Measurements from ENCODE around the gene CCDC142. TPM values are rescaled to one million over a fixed set of nuclear protein-coding genes. Genes with fewer than 3 reads are reported as not detected.

The CCDC142 gene
- total RNA-seq, 8 experiments from 2014 or later: 8.0 to 32.3 (median 12.8) TPM

DNA sequence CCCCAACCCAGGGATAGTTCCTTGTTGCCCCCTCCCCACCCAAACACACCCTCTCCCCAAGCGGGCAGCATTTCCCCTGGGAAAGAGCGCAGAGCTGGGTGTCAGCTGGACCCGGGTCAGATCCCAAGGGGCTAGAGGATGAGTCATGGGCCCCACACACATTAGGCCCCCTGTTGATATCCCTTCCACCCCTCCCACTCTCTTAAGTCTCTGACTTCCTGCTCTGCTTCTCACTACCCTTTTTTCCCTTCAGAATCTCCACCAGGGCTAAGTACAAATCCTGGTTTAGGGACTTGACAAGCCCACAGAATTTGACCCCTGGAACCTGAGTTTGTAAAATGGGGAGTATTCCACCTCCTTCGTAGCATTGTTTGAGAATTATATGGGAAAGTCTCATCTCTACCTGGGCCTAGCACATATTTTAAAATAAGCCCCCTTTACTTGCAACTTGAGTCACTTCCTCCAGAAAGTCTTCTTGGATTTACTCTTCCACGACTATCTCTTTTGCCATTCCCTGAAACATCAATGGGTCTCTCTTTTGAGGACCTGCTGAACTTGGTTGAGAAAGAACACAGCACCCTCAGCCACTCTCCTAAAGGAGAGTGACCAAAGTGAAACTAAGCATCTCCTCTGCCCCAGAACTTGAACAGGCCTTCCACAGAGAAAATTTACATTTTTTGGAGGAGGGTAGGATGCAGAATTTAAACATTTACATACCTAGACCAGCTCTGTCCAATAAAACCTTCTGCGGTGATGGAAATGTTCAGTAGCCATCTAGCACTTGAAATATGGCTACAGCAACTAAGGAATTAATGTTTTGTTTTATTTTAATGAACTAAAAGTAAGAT is 45.7 kb downstream of the CCDC142 start:
- in situ Hi-C loops (cut with MboI; ENCODE audit: low pct_unique_long_range_greater_than_20kb in 2 of 9, low sequenced_read_pairs in 9 of 9, unreplicated experiment in 9 of 9): no loop called here
- no peak for ATAC-seq (replicated peaks in 6 of 8)
- H3K27ac ChIP-seq: no peak overlapping the region
- no peak overlapping the region for H3K4me3 ChIP-seq
- 41 to 93% (median 83%) methylated on average over 1 to 3 of the region's 6 CpGs; no CpG with 5 or more reads in 1 of the 10 experiments for WGBS, 10 experiments
- peaks cover 17 to 18% of the 10 kb centered on the region in 2 donors for H3K4me1 ChIP-seq (replicated peaks in 1 of 2)

DNA sequence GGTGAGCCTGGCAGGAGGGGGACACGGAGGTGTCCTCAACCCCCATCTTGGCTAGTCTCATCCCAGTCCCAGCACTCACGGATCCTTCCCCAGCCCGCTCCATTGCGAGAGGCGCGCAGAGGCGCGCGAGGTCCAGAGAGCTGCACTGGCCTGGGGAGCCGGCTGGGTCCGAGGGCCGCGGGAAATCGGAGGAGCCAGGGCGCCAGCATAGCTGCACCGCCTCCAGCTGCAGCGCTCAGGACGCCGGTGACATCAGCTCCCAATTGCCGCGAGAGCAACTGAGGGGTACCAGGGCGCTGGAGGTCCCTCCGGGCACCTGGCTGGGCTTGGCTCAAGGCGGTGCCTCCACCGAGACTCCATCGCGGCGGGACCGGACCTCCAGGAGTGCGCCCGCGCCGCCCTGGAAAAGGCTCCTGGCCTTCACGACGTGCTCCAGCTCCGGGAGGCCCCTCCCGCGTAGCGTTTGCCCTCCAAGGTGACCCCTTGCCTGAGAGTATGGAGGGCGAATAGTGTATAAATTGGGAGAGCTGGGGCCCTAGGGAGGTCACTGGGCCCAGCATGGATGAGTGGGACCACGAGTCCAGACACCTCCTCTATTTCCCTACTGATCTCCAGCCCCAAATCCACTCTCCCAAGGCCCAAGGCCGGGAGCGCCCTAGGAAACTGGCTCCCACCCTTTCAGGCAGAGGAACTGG is 46.5 kb downstream of the CCDC142 start:
- Histone ChIP-seq H3K27ac (no peak overlapping the region), H3K4me1 (replicated peaks in 1 of 2) (peaks cover 17 to 18% of the 10 kb centered on the region in 2 donors), H3K4me3 (no peak overlapping the region)
- in situ Hi-C loops (cut with MboI; ENCODE audit: low pct_unique_long_range_greater_than_20kb in 2 of 9, low sequenced_read_pairs in 9 of 9, unreplicated experiment in 9 of 9): no loop called here
- 55 to 100% (median 94%) methylated on average over 1 to 21 of the region's 43 CpGs; no CpG with 5 or more reads in 3 of the 10 experiments for WGBS, 10 experiments
- no peak for ATAC-seq (replicated peaks in 6 of 8)

DNA sequence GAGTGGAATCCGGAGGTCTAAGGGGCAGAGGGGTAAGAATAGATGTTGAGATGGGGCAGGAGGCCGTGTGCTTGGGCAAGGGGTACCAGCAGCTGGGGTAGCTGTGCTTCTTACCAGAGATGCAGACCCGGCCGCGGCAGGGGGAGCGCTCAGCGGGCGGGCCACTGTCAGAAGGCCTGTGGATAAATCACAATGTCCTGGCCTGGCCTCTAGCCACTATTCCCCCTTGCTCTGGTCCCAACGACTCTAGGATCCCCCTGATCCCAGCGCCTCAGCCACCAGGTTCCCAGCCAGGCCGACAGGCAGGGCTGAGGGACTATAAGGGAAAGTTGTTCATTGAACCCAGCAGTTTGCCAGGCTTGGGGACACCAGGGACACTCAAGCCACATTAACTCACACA is 52.3 kb downstream of the CCDC142 start:
- 67 to 91% methylated on average over 1 to 10 of the region's 11 CpGs; no CpG with 5 or more reads in 8 of the 10 experiments for WGBS, 10 experiments
- in situ Hi-C loops (cut with MboI; ENCODE audit: low pct_unique_long_range_greater_than_20kb in 2 of 9, low sequenced_read_pairs in 9 of 9, unreplicated experiment in 9 of 9): no loop called here
- peak in 1 of 8 experiments; percentile 16 for ATAC-seq (replicated peaks in 6 of 8)
- no peaks in the 10 kb centered on the region for H3K4me1 ChIP-seq (replicated peaks in 1 of 2)
- H3K27ac ChIP-seq: no peak overlapping the region
- H3K4me3 ChIP-seq: no peak overlapping the region

DNA sequence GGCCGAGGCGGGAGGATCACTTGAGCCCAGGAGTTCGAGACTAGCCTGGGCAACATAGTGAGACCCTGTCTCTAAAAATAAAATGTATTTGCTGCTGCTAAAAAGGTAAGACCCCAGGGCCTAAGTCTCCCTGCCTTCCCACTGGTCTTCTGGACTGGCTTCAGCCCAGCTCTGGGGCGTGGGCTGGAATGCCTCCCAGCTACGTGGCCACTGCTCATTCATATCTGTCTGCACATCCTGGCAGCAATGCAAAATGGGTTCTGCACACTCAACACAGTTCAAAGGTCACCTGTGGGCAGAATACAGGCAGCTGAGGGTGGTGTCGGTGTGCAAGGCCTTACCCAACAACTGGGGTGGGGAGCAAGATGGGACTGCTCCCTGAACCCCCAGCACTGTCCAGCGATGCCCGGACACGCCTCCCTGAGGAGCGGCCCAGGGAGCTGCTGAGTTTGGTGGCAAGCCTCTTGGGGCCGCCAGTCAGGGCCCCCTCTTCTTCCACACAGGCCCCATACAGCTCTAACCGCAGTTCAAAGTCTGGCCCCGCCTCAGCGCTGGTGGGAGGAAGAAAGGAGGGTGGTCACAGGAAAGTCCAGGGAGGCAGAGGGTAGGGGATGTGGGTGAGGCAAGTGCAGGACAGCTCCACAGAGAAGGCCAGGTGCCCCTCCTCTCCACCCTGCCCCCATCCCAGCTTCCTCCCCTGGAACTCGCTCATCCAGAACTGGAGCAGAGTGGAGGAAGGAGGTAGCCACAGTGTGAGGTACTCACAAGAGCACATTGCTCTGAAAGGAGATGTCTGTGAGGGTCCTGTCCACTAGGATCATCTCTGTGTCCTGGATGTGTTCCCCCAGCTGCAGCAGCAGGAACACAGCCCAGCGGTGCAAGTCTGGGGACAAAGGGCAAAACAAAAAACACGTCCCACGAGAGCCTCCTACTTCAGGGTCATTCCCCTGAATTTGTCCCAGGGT is 53.0 kb downstream of the CCDC142 start:
- ATAC-seq (replicated peaks in 6 of 8): peak in 2 of 8 experiments; percentile 6 to 14
- no peaks in the 10 kb centered on the region for H3K4me1 ChIP-seq (replicated peaks in 1 of 2)
- in situ Hi-C loops (cut with MboI; ENCODE audit: low pct_unique_long_range_greater_than_20kb in 2 of 9, low sequenced_read_pairs in 9 of 9, unreplicated experiment in 9 of 9): no loop called here
- no peak overlapping the region for H3K27ac ChIP-seq
- no peak overlapping the region for H3K4me3 ChIP-seq
- WGBS, 10 experiments: 33 to 100% (median 93%) methylated on average over 1 to 12 of the region's 18 CpGs; no CpG with 5 or more reads in 2 of the 10 experiments

DNA sequence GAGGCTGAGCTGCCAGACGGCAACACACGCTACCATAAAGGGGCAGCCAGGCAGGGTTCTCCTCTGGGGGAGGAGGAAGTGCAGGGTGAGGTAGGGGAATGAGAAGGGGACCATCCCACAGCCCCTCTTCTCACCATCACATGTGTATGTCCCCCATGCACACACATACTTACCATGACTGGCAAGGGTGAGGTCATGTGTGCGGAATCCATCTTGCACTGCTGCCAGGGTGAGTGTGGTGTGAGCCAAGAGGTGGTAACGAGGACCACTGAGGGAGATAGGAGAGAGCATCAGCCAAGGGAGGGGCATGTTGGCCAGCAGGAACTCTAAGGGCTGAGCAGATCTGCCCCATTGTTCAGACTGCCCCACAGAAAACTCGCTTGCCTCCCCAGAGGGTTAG is 54.1 kb downstream of the CCDC142 start:
- in situ Hi-C loops (cut with MboI; ENCODE audit: low pct_unique_long_range_greater_than_20kb in 2 of 9, low sequenced_read_pairs in 9 of 9, unreplicated experiment in 9 of 9): no loop called here
- 55 to 100% (median 100%) methylated on average over 1 to 3 of the region's 5 CpGs; no CpG with 5 or more reads in 5 of the 10 experiments for WGBS, 10 experiments
- H3K4me3 ChIP-seq: no peak overlapping the region
- no peak for ATAC-seq (replicated peaks in 6 of 8)
- H3K27ac ChIP-seq: no peak overlapping the region
- no peaks in the 10 kb centered on the region for H3K4me1 ChIP-seq (replicated peaks in 1 of 2)

DNA sequence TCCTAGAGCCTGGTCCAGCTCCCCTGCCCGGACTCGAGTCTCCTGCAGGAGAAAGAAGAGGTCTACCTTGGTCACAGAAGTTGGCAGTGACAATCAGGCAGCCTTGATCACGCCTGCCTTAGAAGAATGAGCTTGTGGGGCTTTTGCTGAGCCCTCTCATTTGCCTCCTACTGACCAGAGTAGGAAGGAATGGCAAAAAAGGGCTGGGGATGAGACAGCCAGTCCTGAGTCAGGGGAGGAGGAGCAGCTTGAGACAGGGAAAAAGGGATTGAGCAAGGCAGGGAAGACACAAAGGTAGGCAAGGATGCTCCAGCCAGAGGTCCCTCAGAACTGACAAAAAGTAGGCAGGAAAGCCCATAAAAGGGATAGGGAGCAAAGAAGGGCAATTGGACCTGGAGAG is 55.2 kb downstream of the CCDC142 start:
- no peak overlapping the region for H3K4me3 ChIP-seq
- 25 to 86% (median 80%) methylated on average over 1 to 3 of the region's 3 CpGs; no CpG with 5 or more reads in 5 of the 10 experiments for WGBS, 10 experiments
- H3K4me1 ChIP-seq (replicated peaks in 1 of 2): peaks cover 0 to under 1% of the 10 kb centered on the region in 2 donors
- in situ Hi-C loops (cut with MboI; ENCODE audit: low pct_unique_long_range_greater_than_20kb in 2 of 9, low sequenced_read_pairs in 9 of 9, unreplicated experiment in 9 of 9): no loop called here
- H3K27ac ChIP-seq: no peak overlapping the region
- ATAC-seq (replicated peaks in 6 of 8): no peak

DNA sequence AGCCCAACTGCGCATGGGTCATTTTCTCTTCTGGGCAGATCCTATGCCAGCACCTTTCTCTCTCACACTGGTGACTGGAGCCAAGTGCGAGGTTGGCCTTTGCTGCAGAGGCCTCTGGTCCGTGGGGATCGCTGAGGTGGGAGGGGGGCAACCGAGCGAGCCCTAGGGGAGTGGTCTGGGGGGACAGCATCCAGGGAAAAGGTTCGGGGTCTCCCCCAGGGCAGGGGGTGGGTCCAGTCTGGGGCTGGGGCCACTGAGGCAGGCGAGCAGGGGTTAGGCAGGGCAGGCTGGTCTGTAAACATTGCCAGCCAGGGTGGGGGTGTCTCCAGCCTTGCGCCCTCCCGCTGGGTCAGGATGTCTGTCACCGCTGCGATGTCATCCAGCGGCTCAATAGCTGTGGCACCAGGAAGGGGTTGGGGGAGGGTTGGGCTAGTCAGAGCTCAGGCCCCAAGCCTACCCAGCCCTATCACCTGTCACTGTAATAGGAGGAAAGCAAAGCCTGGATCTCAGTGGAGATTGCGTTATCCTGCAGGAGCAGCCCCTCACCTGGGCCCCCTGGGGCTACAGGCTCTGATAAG is 56.5 kb downstream of the CCDC142 start:
- WGBS, 10 experiments: 77 to 100% (median 100%) methylated on average over 1 to 4 of the region's 14 CpGs; no CpG with 5 or more reads in 7 of the 10 experiments
- in situ Hi-C loops (cut with MboI; ENCODE audit: low pct_unique_long_range_greater_than_20kb in 2 of 9, low sequenced_read_pairs in 9 of 9, unreplicated experiment in 9 of 9): no loop called here

DNA sequence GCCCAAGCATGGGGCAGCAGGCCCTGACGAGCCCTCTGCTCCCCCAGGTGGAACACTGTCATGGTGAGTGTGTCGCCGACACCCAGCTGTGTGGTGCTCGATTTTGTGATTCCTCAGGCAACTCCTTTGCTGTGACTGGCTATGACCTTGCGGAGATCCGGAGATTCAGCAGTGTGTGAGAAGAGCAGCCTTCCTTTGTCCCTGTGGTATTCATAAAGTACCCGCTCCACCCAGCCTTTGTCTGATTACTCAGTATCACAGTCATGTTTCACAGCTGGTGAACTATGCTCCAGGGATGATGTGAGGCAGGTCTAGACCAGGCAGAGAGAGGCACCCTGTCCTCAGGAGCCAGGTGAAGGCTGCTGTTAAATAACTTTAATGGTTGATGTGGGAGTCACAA is 57.3 kb downstream of the CCDC142 start:
- 10 to 100% (median 69%) methylated on average over 1 to 2 of the region's 7 CpGs; no CpG with 5 or more reads in 7 of the 10 experiments for WGBS, 10 experiments
- Histone ChIP-seq H3K4me3 (no peak overlapping the region), H3K4me1 (replicated peaks in 1 of 2) (peaks cover 0 to 8% of the 10 kb centered on the region in 2 donors), H3K27ac (no peak overlapping the region)
- in situ Hi-C loops (cut with MboI; ENCODE audit: low pct_unique_long_range_greater_than_20kb in 2 of 9, low sequenced_read_pairs in 9 of 9, unreplicated experiment in 9 of 9): no loop called here
- peak in 2 of 8 experiments; percentile 23 to 42 for ATAC-seq (replicated peaks in 6 of 8)

More for the DNA sequence above, 56.5 kb downstream of the CCDC142 start:
- Histone ChIP-seq H3K4me3 (no peak overlapping the region), H3K4me1 (replicated peaks in 1 of 2) (peaks cover 0 to 5% of the 10 kb centered on the region in 2 donors), H3K27ac (no peak overlapping the region)
- no peak for ATAC-seq (replicated peaks in 6 of 8)

DNA sequence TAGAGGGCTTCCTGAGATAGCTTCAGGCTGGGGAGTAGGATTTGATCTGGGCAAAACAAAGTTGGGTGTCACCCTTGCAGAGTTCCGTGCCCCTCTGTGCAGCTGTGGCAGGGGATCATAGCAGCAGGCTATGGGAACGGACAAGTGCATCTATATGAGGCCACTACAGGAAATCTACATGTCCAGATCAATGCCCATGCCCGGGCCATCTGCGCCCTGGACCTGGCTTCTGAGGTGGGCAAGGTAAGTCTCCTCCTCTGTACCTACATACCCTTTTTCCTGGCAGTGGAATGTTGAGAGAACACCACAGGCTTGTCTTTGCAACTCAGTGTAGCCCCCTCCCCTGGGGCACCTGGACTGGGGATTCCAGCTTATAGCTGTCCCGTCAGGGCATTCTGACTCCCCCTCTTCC is 57.8 kb downstream of the CCDC142 start:
- Histone ChIP-seq H3K4me3 (no peak overlapping the region), H3K27ac (no peak overlapping the region), H3K4me1 (replicated peaks in 1 of 2) (peaks cover 0 to 11% of the 10 kb centered on the region in 2 donors)
- in situ Hi-C loops (cut with MboI; ENCODE audit: low pct_unique_long_range_greater_than_20kb in 2 of 9, low sequenced_read_pairs in 9 of 9, unreplicated experiment in 9 of 9): no loop called here
- no peak for ATAC-seq (replicated peaks in 6 of 8)
- whole genome bisulfite sequencing, 10 experiments: 79 to 100% (median 90%) methylated on average over 2 of the region's 5 CpGs; no CpG with 5 or more reads in 6 of the 10 experiments

DNA sequence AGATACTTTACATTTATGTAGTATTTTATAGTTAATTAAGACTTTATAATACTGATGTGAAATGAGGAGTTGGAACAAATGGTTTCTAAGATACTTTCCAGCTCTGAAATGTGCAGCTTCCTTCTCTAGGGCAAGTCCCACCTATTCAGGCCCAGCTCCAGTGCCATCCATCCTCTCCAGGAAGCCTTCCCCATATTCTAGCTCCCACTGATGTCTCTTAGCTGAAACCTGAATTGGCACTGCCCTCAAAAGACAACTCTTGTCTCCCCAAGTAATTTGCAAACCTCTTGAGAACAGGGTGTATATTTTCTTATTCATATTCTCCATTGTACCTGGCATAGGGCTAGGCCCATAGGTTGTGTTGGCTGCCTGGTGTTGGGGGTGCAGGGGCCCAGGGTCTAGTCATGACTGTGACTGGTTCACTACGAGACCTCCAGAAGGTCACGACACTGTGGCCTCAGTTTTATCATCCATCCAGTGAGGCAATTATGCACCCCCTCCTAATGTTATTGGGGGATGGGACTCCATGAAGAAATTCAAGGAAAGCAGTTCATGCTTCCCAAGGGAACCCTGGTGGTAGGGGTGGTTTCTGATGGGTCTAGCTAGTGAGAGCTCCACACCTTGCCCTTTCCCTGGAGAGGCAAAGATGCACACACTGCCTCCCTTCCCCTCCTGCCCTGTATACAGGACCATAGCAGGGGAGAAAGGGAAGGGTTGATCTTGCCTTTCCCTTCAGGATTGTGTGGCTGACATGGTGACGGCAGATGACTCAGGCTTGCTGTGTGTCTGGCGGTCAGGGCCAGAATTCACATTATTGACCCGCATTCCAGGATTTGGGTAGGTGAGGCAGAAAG is 58.4 kb downstream of the CCDC142 start:
- in situ Hi-C loops (cut with MboI; ENCODE audit: low pct_unique_long_range_greater_than_20kb in 2 of 9, low sequenced_read_pairs in 9 of 9, unreplicated experiment in 9 of 9): no loop called here
- Histone ChIP-seq H3K4me3 (no peak overlapping the region), H3K4me1 (replicated peaks in 1 of 2) (peaks cover 0 to 11% of the 10 kb centered on the region in 2 donors), H3K27ac (no peak overlapping the region)
- WGBS, 10 experiments: 59 to 100% (median 85%) methylated on average over 1 to 2 of the region's 5 CpGs; no CpG with 5 or more reads in 3 of the 10 experiments
- ATAC-seq (replicated peaks in 6 of 8): no peak
